NCI-H1048 (cell line): Measurements from ENCODE around the gene CA5B.
"Not testable (repeated sequence)": the region's sequence is repeated elsewhere in the genome, so short reads cannot be mapped to it uniquely, and the experiment has no call there.

Experiments used
- DNase-seq: peaks from one replicate; lab custom pipeline; 2025; lab: John Stamatoyannopoulos, UW

Gene CA5B

GRCh38 chrX:15814771-15815365 is 76.8 kb downstream of the CA5B start:
- DNase-seq = no peak

- no peak for DNase-seq
Measured at GRCh38 chrX:15815779-15816437, 77.8 kb downstream of the CA5B start.

GRCh38 chrX:15816438-15816809 is 78.4 kb downstream of the CA5B start:
- no peak for DNase-seq

GRCh38 chrX:15816886-15817285 is 78.8 kb downstream of the CA5B start:
- no peak for DNase-seq

- no peak for DNase-seq
Measured at GRCh38 chrX:15820106-15821073, 82.3 kb downstream of the CA5B start.

- no peak for DNase-seq
Measured at GRCh38 chrX:15822922-15823321, 84.9 kb downstream of the CA5B start.

GRCh38 chrX:15825936-15826335 is 87.9 kb downstream of the CA5B start:
- no peak for DNase-seq

GRCh38 chrX:15829217-15829616 is 91.1 kb downstream of the CA5B start:
- no peak for DNase-seq

GRCh38 chrX:15831347-15831746 is 93.3 kb downstream of the CA5B start:
- DNase-seq = not testable (repeated sequence)

GRCh38 chrX:15834053-15834452 is 96.0 kb downstream of the CA5B start:
- DNase-seq = no peak

- DNase-seq = no peak
Measured at GRCh38 chrX:15834827-15835595, 96.9 kb downstream of the CA5B start.
